ENCODE measurements around the gene TRIM7. TPM values are rescaled to one million over a fixed set of nuclear protein-coding genes. Genes with fewer than 3 reads are reported as not detected.
A peak's percentile ranks its signal among the peaks of the same experiment; 100 is the strongest.

The TRIM7 gene
- total RNA-seq, 1 experiment from 2014 or later = not detected

DNA sequence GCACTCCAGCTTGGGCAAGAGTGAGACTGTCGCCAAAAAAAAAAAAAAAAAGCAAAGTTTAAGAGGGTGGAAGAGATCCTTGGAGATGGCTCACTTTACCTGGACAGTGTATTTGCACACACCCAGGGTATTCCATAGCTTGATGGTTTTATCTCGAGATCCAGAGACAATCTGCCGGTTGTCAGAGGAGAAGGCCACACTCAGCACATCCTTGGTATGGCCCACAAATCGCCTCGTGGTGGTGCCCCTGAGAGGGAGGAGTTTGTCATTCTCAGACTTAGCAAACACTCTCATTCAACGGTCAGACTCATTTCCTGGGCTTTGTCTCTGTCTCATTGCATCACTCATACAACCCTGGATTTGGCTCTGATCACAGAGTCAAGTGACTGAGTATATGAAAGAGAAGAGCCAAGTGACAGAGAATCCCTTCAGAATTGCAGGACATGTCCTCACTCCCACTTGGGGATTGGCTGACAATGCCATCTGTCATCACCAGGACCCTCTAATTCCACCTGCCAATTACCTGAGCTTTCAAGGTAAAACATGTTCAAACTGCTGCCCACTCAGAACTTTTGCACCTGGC lies 36.5 kb upstream of the TRIM7 start:
- peak overlapping the region; percentile 94 for H3K27ac ChIP-seq (ENCODE audit: low read length)
- H3K4me2 ChIP-seq (ENCODE audit: low read depth, low read length, poor library complexity, severe bottlenecking) = peak overlapping the region; percentile 85
- no peaks in the 10 kb centered on the region for H3K27me3 ChIP-seq (ENCODE audit: low read length)
- no peak overlapping the region for H2AFZ ChIP-seq (ENCODE audit: low read length)
- H3K36me3 ChIP-seq (ENCODE audit: insufficient read depth, low read length) = peaks cover 55% of the 10 kb centered on the region
- H3K4me3 ChIP-seq (ENCODE audit: low read length) = peak overlapping the region; percentile 88; the same call in 1 of the 2 replicates
- peak overlapping the region; percentile 93 for H3K9ac ChIP-seq (ENCODE audit: low read length)
- peaks cover 42% of the 10 kb centered on the region for H3K79me2 ChIP-seq (ENCODE audit: low read length)
- peaks cover 47% of the 10 kb centered on the region for H4K20me1 ChIP-seq (ENCODE audit: insufficient read depth, low read depth, low read length)
- H3K9me2 ChIP-seq (replicated peaks; ENCODE audit: insufficient read depth, low read length) = no peaks in the 10 kb centered on the region
- H3K9me3 ChIP-seq (ENCODE audit: low read length) = no peaks in the 10 kb centered on the region
- peaks cover 35% of the 10 kb centered on the region for H3K4me1 ChIP-seq (ENCODE audit: low read length)
- DNase-seq = peak; percentile 48

- Histone ChIP-seq H3K27ac (ENCODE audit: low read length) (no peak overlapping the region), H3K9ac (ENCODE audit: low read length) (no peak overlapping the region), H3K4me3 (ENCODE audit: low read length) (no peak overlapping the region), H3K79me2 (ENCODE audit: low read length) (peaks cover 28% of the 10 kb centered on the region), H2AFZ (ENCODE audit: low read length) (no peak overlapping the region), H4K20me1 (ENCODE audit: insufficient read depth, low read depth, low read length) (peaks cover 47% of the 10 kb centered on the region), H3K9me2 (replicated peaks; ENCODE audit: insufficient read depth, low read length) (no peaks in the 10 kb centered on the region), H3K36me3 (ENCODE audit: insufficient read depth, low read length) (peaks cover 60% of the 10 kb centered on the region), H3K4me2 (ENCODE audit: low read depth, low read length, poor library complexity, severe bottlenecking) (no peak overlapping the region), H3K27me3 (ENCODE audit: low read length) (no peaks in the 10 kb centered on the region), H3K9me3 (ENCODE audit: low read length) (no peaks in the 10 kb centered on the region), H3K4me1 (ENCODE audit: low read length) (peaks cover 17% of the 10 kb centered on the region)
- DNase-seq = peak; percentile 39
Observed at GRCh38 chr5:181239062-181239663, 34.2 kb upstream of the TRIM7 start.

- Histone ChIP-seq H3K27ac (ENCODE audit: low read length) (no peak overlapping the region), H3K4me2 (ENCODE audit: low read depth, low read length, poor library complexity, severe bottlenecking) (no peak overlapping the region), H3K79me2 (ENCODE audit: low read length) (peaks cover 19% of the 10 kb centered on the region), H2AFZ (ENCODE audit: low read length) (no peak overlapping the region), H3K36me3 (ENCODE audit: insufficient read depth, low read length) (peaks cover 54% of the 10 kb centered on the region), H3K4me3 (ENCODE audit: low read length) (no peak overlapping the region), H4K20me1 (ENCODE audit: insufficient read depth, low read depth, low read length) (peaks cover 43% of the 10 kb centered on the region), H3K27me3 (ENCODE audit: low read length) (no peaks in the 10 kb centered on the region), H3K9ac (ENCODE audit: low read length) (no peak overlapping the region), H3K4me1 (ENCODE audit: low read length) (peaks cover 16% of the 10 kb centered on the region), H3K9me3 (ENCODE audit: low read length) (no peaks in the 10 kb centered on the region), H3K9me2 (replicated peaks; ENCODE audit: insufficient read depth, low read length) (no peaks in the 10 kb centered on the region)
- no peak for DNase-seq
Observed at GRCh38 chr5:181237729-181238385, 32.9 kb upstream of the TRIM7 start.

DNA sequence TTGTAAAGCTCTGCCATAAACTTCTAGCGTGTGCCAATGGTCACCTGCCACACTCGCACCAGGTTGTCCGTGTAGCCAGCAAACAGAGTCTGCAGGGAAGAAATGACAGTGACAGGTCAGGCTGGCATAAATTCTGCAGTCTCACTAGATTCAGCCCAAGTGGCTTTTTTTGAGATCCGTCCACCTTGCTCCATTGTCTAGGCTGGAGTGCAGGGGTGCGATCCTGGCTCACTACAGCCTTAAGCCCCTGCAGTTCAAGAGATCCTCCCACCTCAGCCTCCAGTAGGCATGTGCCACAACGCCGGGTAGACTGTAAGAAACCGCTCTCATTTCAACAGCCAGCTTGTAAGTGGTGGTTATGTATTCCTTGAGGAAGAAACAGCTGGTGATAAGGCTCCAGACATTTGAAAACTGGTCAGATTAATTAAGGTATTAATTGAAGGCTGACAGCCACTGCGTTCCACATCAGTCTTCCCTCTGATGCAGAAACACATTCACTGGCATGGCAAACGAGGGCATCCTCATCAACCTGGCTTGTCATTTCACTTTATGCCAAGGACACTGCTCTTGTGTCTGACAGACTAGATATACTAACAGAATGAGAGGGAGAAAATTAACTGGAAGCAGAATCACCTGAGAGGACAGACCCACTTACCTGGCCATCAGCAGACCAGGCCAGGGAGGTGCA lies 32.1 kb upstream of the TRIM7 start:
- no peak for DNase-seq
- H3K36me3 ChIP-seq (ENCODE audit: insufficient read depth, low read length) = peaks cover 47% of the 10 kb centered on the region
- H3K9me2 ChIP-seq (replicated peaks; ENCODE audit: insufficient read depth, low read length) = no peaks in the 10 kb centered on the region
- no peaks in the 10 kb centered on the region for H3K27me3 ChIP-seq (ENCODE audit: low read length)
- no peak overlapping the region for H3K4me3 ChIP-seq (ENCODE audit: low read length)
- H2AFZ ChIP-seq (ENCODE audit: low read length) = no peak overlapping the region
- H4K20me1 ChIP-seq (ENCODE audit: insufficient read depth, low read depth, low read length) = peaks cover 35% of the 10 kb centered on the region
- H3K9ac ChIP-seq (ENCODE audit: low read length) = no peak overlapping the region
- H3K9me3 ChIP-seq (ENCODE audit: low read length) = no peaks in the 10 kb centered on the region
- H3K79me2 ChIP-seq (ENCODE audit: low read length) = peaks cover 12% of the 10 kb centered on the region
- H3K4me1 ChIP-seq (ENCODE audit: low read length) = peaks cover 8% of the 10 kb centered on the region
- H3K4me2 ChIP-seq (ENCODE audit: low read depth, low read length, poor library complexity, severe bottlenecking) = no peak overlapping the region
- H3K27ac ChIP-seq (ENCODE audit: low read length) = no peak overlapping the region

DNA sequence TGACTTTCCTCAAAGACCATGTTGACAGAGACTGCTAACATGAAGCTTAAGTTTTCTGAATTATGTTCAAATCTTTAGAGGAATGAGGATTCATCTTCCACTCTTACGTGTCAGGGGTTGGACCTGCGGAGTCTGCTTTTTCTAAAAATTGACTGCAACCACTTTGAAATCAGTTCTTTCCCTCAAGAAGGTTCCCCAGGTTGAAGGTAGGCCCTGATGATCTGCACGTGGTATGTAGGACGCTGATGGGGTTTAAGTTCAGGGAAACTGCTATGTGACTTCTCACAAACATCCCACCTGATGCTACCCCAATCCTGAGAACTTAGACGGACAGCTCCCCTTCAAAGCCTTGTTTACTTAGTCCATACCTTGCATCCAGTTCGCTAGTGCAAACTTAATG lies 31.5 kb upstream of the TRIM7 start:
- H3K79me2 ChIP-seq (ENCODE audit: low read length) = peaks cover 6% of the 10 kb centered on the region
- H4K20me1 ChIP-seq (ENCODE audit: insufficient read depth, low read depth, low read length) = peaks cover 29% of the 10 kb centered on the region
- no peak overlapping the region for H3K4me3 ChIP-seq (ENCODE audit: low read length)
- no peak overlapping the region for H3K9ac ChIP-seq (ENCODE audit: low read length)
- no peaks in the 10 kb centered on the region for H3K9me2 ChIP-seq (replicated peaks; ENCODE audit: insufficient read depth, low read length)
- H3K27ac ChIP-seq (ENCODE audit: low read length) = no peak overlapping the region
- no peaks in the 10 kb centered on the region for H3K9me3 ChIP-seq (ENCODE audit: low read length)
- H2AFZ ChIP-seq (ENCODE audit: low read length) = no peak overlapping the region
- no peaks in the 10 kb centered on the region for H3K27me3 ChIP-seq (ENCODE audit: low read length)
- DNase-seq = no peak
- H3K4me1 ChIP-seq (ENCODE audit: low read length) = peaks cover 2% of the 10 kb centered on the region
- no peak overlapping the region for H3K4me2 ChIP-seq (ENCODE audit: low read depth, low read length, poor library complexity, severe bottlenecking)
- H3K36me3 ChIP-seq (ENCODE audit: insufficient read depth, low read length) = peaks cover 41% of the 10 kb centered on the region

DNA sequence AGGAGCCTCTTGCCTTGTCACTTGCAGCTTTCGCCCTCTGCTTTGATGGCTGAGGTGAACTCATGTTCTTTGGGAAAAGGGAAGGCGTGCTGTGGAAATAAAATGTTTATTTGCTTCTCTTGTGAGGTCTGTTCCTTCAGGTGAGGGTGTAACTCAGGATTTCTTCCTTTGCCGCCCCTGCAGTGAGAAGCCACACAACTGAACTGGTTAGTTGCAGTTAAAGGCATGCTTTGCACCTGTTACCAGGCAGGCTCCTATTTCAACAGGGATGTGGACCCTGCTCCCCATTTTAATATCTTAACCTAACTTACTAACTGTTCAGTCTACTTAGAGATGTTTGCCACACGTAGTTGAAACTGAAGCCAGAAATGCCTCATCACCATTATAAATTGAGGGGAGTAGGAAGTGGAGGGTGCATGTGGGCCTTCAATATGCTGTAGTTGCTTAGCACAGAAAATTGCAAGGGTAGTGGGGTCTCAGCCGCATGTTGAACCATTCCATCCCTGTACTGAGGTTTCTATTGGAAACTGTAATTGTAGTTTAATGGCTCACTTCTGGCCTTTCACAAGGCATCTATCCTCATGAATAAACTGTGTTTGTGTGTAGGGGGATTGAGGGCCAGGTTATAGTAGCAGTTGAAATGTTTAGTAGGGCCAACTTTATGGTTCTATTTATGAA lies 30.8 kb upstream of the TRIM7 start:
- Histone ChIP-seq H3K4me2 (ENCODE audit: low read depth, low read length, poor library complexity, severe bottlenecking) (no peak overlapping the region), H3K36me3 (ENCODE audit: insufficient read depth, low read length) (peaks cover 35% of the 10 kb centered on the region), H3K79me2 (ENCODE audit: low read length) (no peaks in the 10 kb centered on the region), H3K9me3 (ENCODE audit: low read length) (no peaks in the 10 kb centered on the region), H2AFZ (ENCODE audit: low read length) (no peak overlapping the region), H3K4me3 (ENCODE audit: low read length) (no peak overlapping the region), H3K4me1 (ENCODE audit: low read length) (no peaks in the 10 kb centered on the region), H3K9ac (ENCODE audit: low read length) (no peak overlapping the region), H3K9me2 (replicated peaks; ENCODE audit: insufficient read depth, low read length) (no peaks in the 10 kb centered on the region), H4K20me1 (ENCODE audit: insufficient read depth, low read depth, low read length) (peaks cover 23% of the 10 kb centered on the region; the same call in 1 of the 2 replicates), H3K27ac (ENCODE audit: low read length) (no peak overlapping the region), H3K27me3 (ENCODE audit: low read length) (no peaks in the 10 kb centered on the region)
- peak; percentile 70 for DNase-seq

DNA sequence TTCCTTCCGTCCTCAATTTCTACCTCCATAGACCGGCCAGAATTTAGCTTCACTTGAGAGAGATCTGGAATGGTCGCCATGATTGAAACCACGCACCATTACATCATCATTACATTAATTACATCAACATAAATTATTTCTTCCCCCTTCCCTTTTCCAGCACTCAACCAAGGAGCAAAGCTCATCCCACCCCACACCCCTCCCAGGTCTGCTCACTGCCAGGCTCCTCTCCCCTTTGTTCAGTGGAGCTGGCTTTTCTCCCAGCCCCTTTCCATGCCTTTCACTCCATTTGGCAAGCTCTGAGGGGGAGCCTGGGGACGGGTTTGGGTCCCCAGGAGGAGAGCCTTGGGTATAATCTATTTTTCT lies 30.3 kb upstream of the TRIM7 start:
- no peaks in the 10 kb centered on the region for H3K4me1 ChIP-seq (ENCODE audit: low read length)
- no peak overlapping the region for H3K4me2 ChIP-seq (ENCODE audit: low read depth, low read length, poor library complexity, severe bottlenecking)
- peak; percentile 61 for DNase-seq
- no peaks in the 10 kb centered on the region for H3K27me3 ChIP-seq (ENCODE audit: low read length)
- no peaks in the 10 kb centered on the region for H3K9me3 ChIP-seq (ENCODE audit: low read length)
- H3K9ac ChIP-seq (ENCODE audit: low read length) = no peak overlapping the region
- peaks cover 37% of the 10 kb centered on the region for H3K36me3 ChIP-seq (ENCODE audit: insufficient read depth, low read length)
- no peak overlapping the region for H3K27ac ChIP-seq (ENCODE audit: low read length)
- H2AFZ ChIP-seq (ENCODE audit: low read length) = no peak overlapping the region
- H3K4me3 ChIP-seq (ENCODE audit: low read length) = no peak overlapping the region
- no peaks in the 10 kb centered on the region for H3K9me2 ChIP-seq (replicated peaks; ENCODE audit: insufficient read depth, low read length)
- H4K20me1 ChIP-seq (ENCODE audit: insufficient read depth, low read depth, low read length) = peaks cover 21% of the 10 kb centered on the region; the same call in 1 of the 2 replicates
- H3K79me2 ChIP-seq (ENCODE audit: low read length) = no peaks in the 10 kb centered on the region

All from Karpas-422 (cell line).